Stimulated activated CD4-positive, alpha-beta T cell treated with anti-CD3 and anti-CD28 coated beads, Interleukin-15, amount 100 ng/mL, for 1 hour (primary cell): ENCODE measurements around the gene DTX3.

Experiments used
- DNase-seq, 2 donors: peaks; one replicate each; pipeline ENCODE4 v3.0.0-alpha.2; 2020; ENCODE audit warnings: low read depth in 1 of 2, low spot score in 1 of 2

Gene DTX3

DNA sequence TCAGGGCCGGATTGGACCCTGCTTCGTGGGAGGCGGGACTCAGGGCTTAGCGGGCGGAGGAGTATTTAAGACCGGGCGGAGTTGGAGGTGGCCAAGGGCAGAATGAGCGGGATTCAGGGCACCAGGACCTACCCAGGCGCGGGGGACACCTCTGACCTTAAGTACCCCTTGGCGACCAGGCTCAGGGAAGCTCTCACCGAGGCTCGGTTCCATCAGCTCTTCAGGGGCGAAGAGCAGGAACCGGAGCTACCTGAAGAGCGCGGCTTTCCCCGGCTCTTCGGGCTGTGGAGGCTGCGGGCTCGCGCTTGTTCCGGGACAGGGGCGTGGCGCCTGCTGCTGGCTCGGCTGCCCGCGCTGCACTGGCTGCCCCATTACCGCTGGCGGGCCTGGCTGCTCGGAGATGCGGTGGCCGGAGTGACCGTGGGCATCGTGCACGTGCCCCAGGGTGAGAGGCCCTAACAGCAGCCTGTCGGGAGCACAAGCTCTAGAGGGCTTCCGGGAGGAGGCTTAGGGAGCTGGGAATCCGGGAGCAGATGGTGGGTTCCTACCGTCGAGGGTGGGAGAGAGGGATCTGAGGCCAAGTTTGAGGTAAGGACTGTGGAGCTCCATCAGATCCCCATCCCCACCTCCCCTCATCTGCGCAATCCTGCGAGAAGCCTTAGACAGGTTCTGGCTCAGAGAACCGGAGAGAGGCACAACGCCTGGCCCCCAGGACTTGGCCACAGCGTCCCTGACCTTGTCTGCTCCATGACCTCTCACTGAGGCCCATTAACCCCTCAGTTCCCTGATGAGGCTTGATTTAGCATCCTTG lies 15.0 kb downstream of the DTX3 start:
- DNase-seq, result no peak

DNA sequence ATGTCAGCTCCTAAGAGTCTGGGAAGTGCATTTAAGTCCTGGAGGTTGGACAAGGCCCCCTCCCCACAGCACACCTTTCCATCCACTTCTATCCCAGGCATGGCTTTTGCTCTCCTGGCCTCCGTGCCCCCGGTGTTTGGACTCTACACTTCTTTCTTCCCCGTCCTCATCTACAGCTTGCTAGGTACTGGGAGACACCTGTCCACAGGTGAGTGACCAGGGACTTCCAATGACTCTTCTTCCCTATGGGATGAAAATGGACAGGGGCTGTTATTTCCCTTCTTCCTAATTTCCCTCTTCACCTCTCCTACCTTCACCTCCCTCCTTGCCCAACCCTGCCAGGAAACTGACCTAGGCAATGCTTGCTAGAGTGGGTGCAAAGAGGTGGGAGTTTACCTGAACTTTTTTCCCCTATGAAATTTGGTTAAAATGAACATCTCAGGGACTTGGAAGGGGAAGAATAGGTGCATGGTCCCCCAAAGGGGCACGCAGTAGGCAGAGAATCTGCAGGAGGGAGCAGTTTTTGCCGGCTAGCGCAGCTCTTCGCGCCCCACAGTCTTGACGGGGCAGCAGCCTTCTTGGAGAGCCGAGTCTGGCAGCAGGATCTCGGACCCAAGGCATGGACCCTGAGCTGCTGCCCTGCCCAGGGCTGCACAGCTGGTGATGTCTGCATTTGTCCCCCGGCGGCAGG lies 15.8 kb downstream of the DTX3 start:
- no peak for DNase-seq

DNA sequence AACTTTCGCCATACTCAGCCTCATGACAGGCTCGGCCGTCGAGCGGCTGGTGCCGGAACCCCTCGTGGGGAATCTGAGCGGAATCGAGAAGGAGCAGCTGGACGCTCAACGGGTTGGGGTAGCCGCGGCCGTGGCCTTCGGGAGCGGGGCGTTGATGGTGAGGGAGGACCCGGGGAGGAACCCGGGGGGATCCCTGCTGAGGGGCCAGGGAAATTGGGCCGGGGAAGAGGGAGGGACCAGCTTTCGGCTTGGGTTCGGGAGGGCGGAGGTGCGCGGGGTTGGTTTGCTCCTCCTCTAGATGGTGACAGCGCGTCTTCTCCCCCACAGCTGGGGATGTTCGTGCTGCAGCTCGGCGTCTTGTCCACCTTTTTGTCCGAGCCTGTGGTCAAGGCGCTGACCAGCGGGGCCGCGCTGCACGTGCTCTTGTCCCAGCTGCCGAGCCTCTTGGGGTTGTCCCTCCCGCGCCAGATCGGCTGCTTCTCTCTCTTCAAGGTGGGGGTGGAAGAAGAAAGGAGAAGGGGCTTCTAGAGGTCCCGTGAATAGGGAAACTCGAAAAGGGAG lies 16.4 kb downstream of the DTX3 start:
- DNase-seq, result no peak

GRCh38 chr12:57621497-57622292 lies 17.1 kb downstream of the DTX3 start:
- DNase-seq, result peak in 1 of 2 donors; percentile 54

- no peak for DNase-seq
These were observed 17.9 kb downstream of the DTX3 start for GRCh38 chr12:57622293-57623245.

- no peak for DNase-seq
These were observed 18.8 kb downstream of the DTX3 start for GRCh38 chr12:57623385-57623784.

DNA sequence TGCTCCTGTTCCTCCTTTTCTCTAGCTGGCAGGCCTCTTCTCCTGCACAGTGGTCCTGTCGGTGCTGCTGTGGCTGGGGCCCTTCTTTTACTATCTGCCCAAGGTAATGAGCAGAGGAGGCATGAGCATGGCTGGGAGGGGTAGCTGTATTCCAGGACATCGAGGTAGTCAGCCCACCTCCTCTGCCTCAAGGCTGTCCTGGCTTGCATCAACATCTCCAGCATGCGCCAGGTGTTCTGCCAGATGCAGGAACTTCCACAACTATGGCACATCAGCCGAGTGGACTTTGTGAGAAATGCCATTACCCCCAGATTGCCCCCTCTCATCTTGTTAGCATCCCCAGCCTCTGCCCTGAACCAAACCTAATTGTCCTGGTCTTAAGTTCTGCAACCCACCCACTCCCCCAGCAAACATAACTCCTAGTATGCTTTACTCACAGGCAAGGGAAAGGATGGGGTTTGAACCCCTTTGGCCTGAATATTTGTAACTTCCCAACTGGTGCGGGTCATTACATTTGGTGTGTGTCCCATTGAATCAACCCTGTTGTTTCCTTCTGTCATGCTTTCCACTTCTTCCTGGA lies 19.3 kb downstream of the DTX3 start:
- DNase-seq, result no peak

GRCh38 chr12:57624441-57625220 lies 20.0 kb downstream of the DTX3 start:
- no peak for DNase-seq

GRCh38 chr12:57625261-57626032 lies 20.8 kb downstream of the DTX3 start:
- no peak for DNase-seq

- DNase-seq, result no peak
These were observed 21.7 kb downstream of the DTX3 start for GRCh38 chr12:57626111-57626920.

- DNase-seq, result no peak
These were observed 22.4 kb downstream of the DTX3 start for GRCh38 chr12:57626921-57627445.

- no peak for DNase-seq
These were observed 23.1 kb downstream of the DTX3 start for GRCh38 chr12:57627501-57628279.

- DNase-seq, result no peak
These were observed 23.9 kb downstream of the DTX3 start for GRCh38 chr12:57628280-57629191.

DNA sequence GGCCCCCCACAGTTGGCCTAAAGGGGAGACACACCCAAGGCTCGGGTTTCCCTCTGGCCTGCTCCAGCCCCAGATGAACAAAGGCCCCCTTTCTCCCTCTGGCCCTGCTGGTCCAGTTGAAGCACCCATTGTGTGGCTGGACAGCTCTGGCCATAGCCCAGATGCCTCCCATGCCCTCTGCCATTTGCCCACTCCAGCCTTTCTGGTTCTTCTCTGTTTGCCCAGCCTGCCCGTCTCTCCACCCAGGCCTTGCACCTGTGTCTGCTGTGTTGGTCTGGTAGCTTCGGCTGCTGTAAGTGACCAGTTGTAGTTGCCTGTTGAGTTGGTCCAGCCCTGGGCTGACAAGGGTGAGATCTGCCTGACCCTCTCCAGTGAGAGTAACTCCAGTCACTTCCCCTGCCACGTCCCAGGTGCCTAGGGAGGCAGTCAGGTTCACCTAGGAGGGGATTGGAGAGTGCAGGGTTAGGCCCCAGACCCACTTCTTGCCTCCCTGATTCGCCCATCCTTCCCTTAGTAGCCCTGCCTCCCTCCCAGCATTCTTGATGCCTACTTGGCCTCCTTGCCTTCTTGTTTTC lies 25.4 kb downstream of the DTX3 start:
- no peak for DNase-seq

DNA sequence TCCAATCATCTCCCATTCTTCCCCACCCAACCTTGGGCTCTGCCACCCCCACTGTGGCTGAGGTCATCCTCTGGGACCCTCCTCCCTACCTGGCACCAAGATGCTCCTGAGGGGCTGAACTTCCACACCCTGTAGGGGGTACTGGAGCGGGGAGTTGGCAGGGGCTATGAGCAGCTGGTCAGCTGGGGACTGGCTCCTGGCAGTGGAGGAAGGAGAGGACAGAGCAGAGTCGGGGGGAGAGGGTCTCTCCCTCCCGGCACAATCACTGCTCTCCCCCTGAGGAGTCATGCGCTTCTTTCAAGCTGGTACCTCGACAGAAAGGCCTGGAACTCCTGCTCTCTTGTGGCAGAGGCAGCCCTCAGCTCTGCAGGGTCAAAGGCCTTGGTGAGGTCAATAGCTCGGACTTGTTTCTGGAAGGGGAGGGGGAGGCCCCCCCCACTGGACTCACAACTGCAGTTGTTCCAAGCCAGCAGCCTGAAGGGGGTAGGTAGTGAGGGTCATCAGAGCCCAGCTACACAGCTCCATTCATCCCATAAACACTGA lies 26.3 kb downstream of the DTX3 start:
- DNase-seq, result no peak
